Measurements from ENCODE around the gene MSI1.

MSI1 gene

DNA sequence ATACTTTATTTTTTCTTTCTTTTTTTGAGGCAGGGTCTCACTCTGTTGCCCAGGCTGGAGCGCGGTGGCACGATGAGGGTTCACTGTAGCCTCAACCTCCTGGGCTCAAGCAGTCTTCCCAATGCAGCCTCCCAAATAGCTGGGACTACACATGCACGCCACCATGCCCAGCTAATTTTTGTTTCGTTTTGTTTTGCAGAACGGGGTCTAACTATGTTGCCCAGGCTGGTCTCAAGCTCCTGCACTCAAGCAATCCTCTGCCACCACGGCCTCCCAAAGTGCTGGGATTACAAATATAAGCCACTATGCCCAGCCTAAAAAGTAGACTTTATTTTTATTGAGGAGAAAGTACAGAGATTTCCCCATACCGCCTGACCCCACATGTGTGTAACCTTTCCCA is 4.7 kb upstream of the MSI1 start:
- no peak overlapping the region for H3K4me3 ChIP-seq (ENCODE audit: low read depth, low read length)
- H3K36me3 ChIP-seq: no peaks in the 10 kb centered on the region
- TF ChIP-seq, protein P1, sequence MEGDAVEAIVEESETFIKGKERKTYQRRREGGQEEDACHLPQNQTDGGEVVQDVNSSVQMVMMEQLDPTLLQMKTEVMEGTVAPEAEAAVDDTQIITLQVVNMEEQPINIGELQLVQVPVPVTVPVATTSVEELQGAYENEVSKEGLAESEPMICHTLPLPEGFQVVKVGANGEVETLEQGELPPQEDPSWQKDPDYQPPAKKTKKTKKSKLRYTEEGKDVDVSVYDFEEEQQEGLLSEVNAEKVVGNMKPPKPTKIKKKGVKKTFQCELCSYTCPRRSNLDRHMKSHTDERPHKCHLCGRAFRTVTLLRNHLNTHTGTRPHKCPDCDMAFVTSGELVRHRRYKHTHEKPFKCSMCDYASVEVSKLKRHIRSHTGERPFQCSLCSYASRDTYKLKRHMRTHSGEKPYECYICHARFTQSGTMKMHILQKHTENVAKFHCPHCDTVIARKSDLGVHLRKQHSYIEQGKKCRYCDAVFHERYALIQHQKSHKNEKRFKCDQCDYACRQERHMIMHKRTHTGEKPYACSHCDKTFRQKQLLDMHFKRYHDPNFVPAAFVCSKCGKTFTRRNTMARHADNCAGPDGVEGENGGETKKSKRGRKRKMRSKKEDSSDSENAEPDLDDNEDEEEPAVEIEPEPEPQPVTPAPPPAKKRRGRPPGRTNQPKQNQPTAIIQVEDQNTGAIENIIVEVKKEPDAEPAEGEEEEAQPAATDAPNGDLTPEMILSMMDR (IDR thresholded peaks at IDR 0.05; ENCODE audit: low read depth, low read length): no peak
- H3K27me3 ChIP-seq (ENCODE audit: insufficient read depth, low read depth, severe bottlenecking): no peaks in the 10 kb centered on the region
- no peaks in the 10 kb centered on the region for H3K9me3 ChIP-seq (ENCODE audit: severe bottlenecking)
- no peak for DNase-seq
- H3K27ac ChIP-seq: no peak overlapping the region

DNA sequence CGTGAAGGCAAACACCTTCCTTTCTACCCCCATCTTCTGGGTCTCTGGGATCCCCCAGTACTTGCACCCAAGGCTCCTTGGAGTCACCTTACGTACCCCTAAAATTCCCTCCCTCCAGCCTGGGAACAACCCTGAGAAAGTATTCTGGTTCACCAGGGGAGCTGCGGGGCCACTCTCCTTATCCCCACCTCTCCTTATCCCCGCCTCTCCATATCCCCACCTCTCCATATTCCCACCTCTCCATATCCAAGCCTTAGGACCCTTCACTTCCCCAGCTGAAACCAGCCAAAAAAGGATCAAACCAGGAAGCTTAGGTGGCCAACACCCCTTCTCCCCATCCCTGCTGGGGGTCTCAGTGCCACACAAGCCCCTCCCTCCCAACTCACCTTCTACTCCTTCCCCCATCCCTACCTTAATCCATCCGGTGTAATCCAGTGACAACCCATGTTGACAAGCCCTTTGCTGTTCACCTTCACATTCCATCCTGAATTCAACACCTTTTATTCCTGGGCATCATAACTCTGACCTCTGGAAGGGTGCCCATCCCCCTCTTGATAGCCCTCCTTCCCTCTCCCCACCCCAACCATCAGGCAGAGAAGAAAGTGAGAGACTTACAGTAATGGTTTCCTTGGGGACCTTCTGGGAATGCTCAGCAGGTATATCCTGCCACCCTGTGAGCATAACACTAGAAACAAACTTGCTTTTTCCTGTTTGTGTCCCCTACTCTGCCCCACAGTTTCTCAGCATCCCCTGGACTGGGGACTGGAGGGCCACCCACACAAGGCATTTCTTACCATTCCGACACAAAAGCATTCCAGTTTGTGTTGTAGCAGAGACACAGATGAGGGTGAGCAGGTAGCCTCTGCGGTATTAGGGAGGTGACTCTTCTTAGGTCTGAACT is 1.6 kb upstream of the MSI1 start:
- TF ChIP-seq, protein P1 (IDR thresholded peaks at IDR 0.05; ENCODE audit: low read depth, low read length): no peak
- H3K4me3 ChIP-seq (ENCODE audit: low read depth, low read length): no peak overlapping the region
- peaks cover 21% of the 10 kb centered on the region for H3K36me3 ChIP-seq
- no peaks in the 10 kb centered on the region for H3K27me3 ChIP-seq (ENCODE audit: insufficient read depth, low read depth, severe bottlenecking)
- no peak for DNase-seq
- H3K27ac ChIP-seq: no peak overlapping the region
- no peaks in the 10 kb centered on the region for H3K9me3 ChIP-seq (ENCODE audit: severe bottlenecking)

DNA sequence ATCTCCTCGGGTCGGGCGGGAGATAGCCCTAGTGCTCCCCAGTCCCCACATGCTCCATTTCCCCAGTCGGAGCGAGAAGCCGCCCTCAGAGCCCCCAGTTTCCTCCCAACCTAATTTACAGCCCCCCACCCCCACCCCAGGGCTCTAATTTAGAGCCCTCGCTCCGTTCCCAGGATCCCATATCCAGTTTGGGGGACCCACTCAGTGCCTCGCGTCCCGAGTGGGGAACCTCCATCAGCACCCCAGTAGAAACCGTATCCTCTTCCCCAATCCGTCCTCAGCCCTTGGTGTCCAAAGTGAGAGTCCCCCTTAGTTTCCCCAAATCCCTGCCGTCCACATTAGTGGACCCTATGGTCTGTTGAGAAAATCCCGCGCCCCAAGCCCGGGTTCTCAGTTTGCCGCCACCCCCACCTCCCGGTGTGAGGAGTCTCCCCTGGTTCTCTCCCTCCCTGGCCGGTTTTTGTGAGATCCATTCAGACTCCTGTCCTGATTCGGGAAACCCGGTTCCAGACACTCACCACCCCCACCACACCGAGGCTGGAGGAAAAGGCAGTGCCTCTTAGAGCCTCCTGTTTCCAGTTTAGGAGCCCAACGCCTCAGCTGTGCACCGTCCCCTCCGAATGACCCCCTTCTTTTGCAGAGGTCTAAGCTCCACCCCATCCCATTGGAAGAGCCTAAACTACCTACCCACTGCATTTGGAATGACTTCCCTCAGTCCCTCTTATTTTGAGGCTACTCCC is 809 bp upstream of the MSI1 start:
- H3K36me3 ChIP-seq: peaks cover 30% of the 10 kb centered on the region
- H3K27me3 ChIP-seq (ENCODE audit: insufficient read depth, low read depth, severe bottlenecking): no peaks in the 10 kb centered on the region
- H3K27ac ChIP-seq: peak overlapping the region; percentile 82
- peak overlapping the region; percentile 57 for H3K4me3 ChIP-seq (ENCODE audit: low read depth, low read length)
- no peak for DNase-seq
- H3K9me3 ChIP-seq (ENCODE audit: severe bottlenecking): no peaks in the 10 kb centered on the region
- TF ChIP-seq, protein P1 (IDR thresholded peaks at IDR 0.05; ENCODE audit: low read depth, low read length): no peak

DNA sequence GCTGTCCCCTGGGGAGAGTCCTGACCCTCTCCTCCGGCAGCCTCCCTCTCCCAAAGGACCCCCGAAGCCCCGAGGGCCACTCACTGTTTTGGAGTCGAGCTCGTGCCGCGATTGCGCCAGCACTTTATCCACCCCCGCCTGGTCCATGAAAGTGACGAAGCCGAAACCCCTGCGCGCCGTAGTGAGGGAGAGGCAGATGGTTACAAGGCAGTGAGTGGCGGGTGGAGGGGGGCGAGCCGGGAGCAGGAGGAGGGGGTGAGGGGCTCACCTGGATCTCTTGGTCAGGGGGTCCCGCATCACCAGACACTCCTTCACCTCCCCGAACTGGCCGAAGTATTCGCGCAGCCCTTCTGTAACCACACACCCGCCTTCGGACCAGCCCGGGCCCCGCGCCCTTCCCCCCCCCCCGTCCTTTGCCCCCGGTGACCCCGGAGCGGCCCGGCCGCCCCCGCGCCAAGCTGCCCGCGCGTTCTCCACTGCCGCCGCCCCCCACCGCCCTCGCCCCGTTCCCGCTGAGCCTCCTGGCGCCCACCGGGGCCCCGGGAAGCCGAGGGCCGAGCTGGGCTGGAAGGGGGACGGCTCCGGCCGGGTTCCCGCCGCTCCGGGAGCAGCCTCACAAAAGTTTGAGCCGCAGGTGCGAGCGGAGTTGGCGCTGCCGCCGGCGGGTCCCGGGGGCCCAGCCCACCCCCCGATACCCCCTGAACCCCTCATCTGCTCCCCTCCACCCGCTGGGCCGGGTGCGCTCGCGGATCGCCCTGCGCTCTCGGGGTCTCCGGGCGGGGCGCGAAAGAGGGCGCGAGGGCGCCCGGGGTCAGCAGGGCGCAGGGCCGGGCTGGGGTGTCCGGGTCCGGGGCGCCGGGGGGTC is 808 bp downstream of the MSI1 start:
- no peaks in the 10 kb centered on the region for H3K9me3 ChIP-seq (ENCODE audit: severe bottlenecking)
- peaks cover 46% of the 10 kb centered on the region for H3K36me3 ChIP-seq
- peak overlapping the region; percentile 69 for H3K4me3 ChIP-seq (ENCODE audit: low read depth, low read length)
- no peaks in the 10 kb centered on the region for H3K27me3 ChIP-seq (ENCODE audit: insufficient read depth, low read depth, severe bottlenecking)
- DNase-seq: peak; percentile 64
- H3K27ac ChIP-seq: peak overlapping the region; percentile 95
- TF ChIP-seq, protein P1 (IDR thresholded peaks at IDR 0.05; ENCODE audit: low read depth, low read length): no peak

DNA sequence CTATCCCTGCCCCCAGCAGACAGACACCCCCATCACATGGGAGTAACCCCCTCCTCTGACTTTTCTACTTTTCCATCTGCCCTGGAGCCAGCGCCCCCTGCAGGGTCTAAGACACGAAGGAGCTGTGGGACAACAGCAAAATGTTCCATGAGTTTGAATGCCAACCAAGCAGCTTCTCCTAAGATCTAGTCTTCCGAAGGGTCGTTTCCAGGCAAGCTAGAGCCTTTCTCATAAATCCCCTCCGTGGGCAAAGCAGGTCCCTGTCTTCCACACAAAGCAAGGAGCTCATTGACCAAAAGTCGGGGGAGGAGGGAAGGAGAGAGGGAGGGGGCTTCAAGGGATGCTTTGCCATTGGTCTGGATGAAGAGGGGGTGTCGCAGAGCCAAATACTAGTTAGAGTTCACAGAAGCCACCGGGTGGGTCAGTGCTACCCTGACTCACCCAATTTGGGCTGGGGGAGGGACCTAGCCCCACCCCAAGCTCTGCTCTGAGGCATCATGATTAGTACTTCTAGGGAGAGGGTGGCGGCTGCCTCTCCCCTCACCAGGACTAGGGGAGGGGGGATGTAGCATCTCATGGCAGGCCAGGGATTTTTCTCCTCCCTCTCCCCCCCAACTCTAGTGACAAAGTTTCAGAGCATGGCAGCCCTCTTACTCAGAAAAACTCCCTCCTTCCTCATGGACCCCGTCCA is 1.6 kb downstream of the MSI1 start:
- Histone ChIP-seq H3K9me3 (ENCODE audit: severe bottlenecking) (no peaks in the 10 kb centered on the region), H3K27me3 (ENCODE audit: insufficient read depth, low read depth, severe bottlenecking) (no peaks in the 10 kb centered on the region), H3K4me3 (ENCODE audit: low read depth, low read length) (peak overlapping the region; percentile 69), H3K36me3 (peaks cover 54% of the 10 kb centered on the region), H3K27ac (peak overlapping the region; percentile 95)
- peak; percentile 79 for DNase-seq
- TF ChIP-seq, protein P1 (IDR thresholded peaks at IDR 0.05; ENCODE audit: low read depth, low read length): peak; percentile 81
